HEK293T (cell line): ENCODE results near the gene MLNR.

Source experiments
- CTCF ChIA-PET: fragments of 350-600 bp; formaldehyde crosslinking; extraction: SDS; loops from one replicate; lab custom pipeline; 2021; ENCODE audit warnings: antibody characterized with exemption, inconsistent platforms; lab: Yijun Ruan, JAX
- POLR2A ChIA-PET: fragments of 350-600 bp; formaldehyde crosslinking; extraction: SDS; loops from one replicate; lab custom pipeline; 2020; ENCODE audit warnings: antibody characterized with exemption, inconsistent platforms; lab: Yijun Ruan, JAX
- DNase-seq: peaks from one replicate; pipeline ENCODE4 v3.0.0; 2012; ENCODE audit warnings: mixed read lengths; ENCODE audit errors: extremely low spot score
- ARNT ChIP-seq: fragments of 450-650 bp; IDR thresholded peaks from 2 replicates; pipeline ENCODE4 v1.6.1; 2017; ENCODE audit warnings: mild to moderate bottlenecking
- BHLHE40 ChIP-seq: fragments of 450-650 bp; IDR thresholded peaks from 2 replicates; pipeline ENCODE4 v1.6.1; 2016; ENCODE audit warnings: mild to moderate bottlenecking, moderate library complexity, borderline replicate concordance
- CTBP1 ChIP-seq: fragments of 450-650 bp; IDR thresholded peaks from 2 replicates; pipeline ENCODE4 v1.6.1; 2016; ENCODE audit warnings: borderline replicate concordance
- ELF4 ChIP-seq: fragments of 450-650 bp; IDR thresholded peaks from 2 replicates; pipeline ENCODE4 v1.6.1; 2017; ENCODE audit warnings: antibody characterized with exemption
- FOXA1 ChIP-seq: fragments of 450-650 bp; IDR thresholded peaks from 2 replicates; pipeline ENCODE4 v1.6.1; 2016; ENCODE audit warnings: mild to moderate bottlenecking
- FOXK2 ChIP-seq: fragments of 450-650 bp; IDR thresholded peaks from 2 replicates; pipeline ENCODE4 v1.6.1; 2016; ENCODE audit warnings: mild to moderate bottlenecking
- FOXM1 ChIP-seq: fragments of 450-650 bp; IDR thresholded peaks from 2 replicates; pipeline ENCODE4 v1.6.1; 2017; ENCODE audit warnings: mild to moderate bottlenecking, borderline replicate concordance
- HDGF ChIP-seq: fragments of 450-650 bp; IDR thresholded peaks from 2 replicates; pipeline ENCODE4 v1.6.1; 2017; ENCODE audit warnings: antibody characterized with exemption, borderline replicate concordance
- L3MBTL2 ChIP-seq: fragments of 450-650 bp; conservative IDR thresholded peaks from 2 replicates; pipeline ENCODE4 v1.6.1; 2016; ENCODE audit warnings: mild to moderate bottlenecking
- LEF1 ChIP-seq: fragments of 450-650 bp; IDR thresholded peaks from 2 replicates; pipeline ENCODE4 v1.6.1; 2017; ENCODE audit warnings: mild to moderate bottlenecking, borderline replicate concordance
- NFRKB ChIP-seq: fragments of 450-650 bp; IDR thresholded peaks from 2 replicates; pipeline ENCODE4 v1.6.1; 2016; ENCODE audit warnings: mild to moderate bottlenecking, moderate library complexity
- SP1 ChIP-seq: fragments of 450-650 bp; IDR thresholded peaks from 2 replicates; pipeline ENCODE4 v1.6.1; 2017
- SUZ12 ChIP-seq: fragments of 450-650 bp; IDR thresholded peaks from 2 replicates; pipeline ENCODE4 v1.6.1; 2016; ENCODE audit warnings: mild to moderate bottlenecking
- TARDBP ChIP-seq: fragments of 450-650 bp; IDR thresholded peaks from 2 replicates; pipeline ENCODE4 v1.6.1; 2016
- ZNF384 ChIP-seq: fragments of 450-650 bp; IDR thresholded peaks from 2 replicates; pipeline ENCODE4 v1.6.1; 2016
- TF ChIP-seq, protein P1 (sequence below): fragments of 450-650 bp; IDR thresholded peaks from 2 replicates; pipeline ENCODE4 v1.6.1; 2016

MLNR gene

DNA sequence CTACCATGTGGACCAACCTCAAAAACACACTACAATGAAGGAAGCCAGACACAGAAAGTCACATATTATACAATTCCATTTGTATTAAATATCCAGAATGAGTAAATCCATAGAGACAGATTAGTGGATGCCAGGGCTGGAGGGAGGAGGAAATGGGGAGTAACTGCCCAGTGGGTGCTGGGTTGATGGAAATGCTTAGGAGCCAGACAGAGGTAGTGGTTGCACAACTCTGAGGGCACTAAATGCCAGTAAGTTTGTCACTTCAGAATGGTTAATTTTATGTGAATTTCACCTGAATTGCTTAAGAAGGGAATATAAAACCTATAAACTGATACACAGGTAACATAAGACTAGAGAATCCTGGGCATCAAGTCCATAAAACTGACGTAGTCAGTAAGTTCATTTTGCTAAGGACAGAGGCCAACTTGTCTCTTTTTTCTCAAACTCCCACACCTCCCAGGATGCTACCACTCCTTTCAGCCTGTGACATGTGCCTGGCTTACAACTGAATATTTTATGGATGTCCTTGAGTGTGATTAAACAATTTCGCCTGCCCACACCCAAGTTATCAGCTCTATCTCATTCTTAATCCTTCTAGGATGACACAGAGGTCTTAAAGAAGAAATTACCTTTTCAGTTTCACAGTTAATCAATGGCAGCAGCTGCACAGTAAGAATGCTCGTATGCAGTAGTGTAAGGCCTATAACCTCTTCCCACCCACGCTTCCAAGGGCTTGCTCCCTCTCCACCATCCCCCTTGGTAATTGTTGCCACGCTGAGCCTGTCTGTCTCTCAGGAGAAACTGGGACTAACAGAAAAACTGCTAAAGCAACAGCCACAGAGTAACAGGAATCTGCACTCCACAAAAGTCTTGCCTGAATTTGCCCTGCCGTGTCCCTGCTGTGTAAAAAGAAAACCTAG is 5.9 kb upstream of the MLNR start:
- DNase-seq, result no peak
- TF ChIP-seq, protein P1, sequence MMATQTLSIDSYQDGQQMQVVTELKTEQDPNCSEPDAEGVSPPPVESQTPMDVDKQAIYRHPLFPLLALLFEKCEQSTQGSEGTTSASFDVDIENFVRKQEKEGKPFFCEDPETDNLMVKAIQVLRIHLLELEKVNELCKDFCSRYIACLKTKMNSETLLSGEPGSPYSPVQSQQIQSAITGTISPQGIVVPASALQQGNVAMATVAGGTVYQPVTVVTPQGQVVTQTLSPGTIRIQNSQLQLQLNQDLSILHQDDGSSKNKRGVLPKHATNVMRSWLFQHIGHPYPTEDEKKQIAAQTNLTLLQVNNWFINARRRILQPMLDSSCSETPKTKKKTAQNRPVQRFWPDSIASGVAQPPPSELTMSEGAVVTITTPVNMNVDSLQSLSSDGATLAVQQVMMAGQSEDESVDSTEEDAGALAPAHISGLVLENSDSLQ, result no peak
- no peak for TF ChIP-seq FOXM1
- TF ChIP-seq HDGF, result no peak
- no peak for TF ChIP-seq ELF4
- no peak for TF ChIP-seq ZNF384
- TF ChIP-seq SP1, result no peak
- no peak for TF ChIP-seq CTBP1
- no peak for TF ChIP-seq BHLHE40
- no peak for TF ChIP-seq ARNT
- no peak for TF ChIP-seq LEF1
- no peak for TF ChIP-seq SUZ12
- TF ChIP-seq FOXK2, result no peak
- no peak for TF ChIP-seq TARDBP
- TF ChIP-seq NFRKB, result no peak
- TF ChIP-seq L3MBTL2, result no peak
- no peak for TF ChIP-seq FOXA1
- ChIA-PET POLR2A (no interaction called here), CTCF (no interaction called here)

DNA sequence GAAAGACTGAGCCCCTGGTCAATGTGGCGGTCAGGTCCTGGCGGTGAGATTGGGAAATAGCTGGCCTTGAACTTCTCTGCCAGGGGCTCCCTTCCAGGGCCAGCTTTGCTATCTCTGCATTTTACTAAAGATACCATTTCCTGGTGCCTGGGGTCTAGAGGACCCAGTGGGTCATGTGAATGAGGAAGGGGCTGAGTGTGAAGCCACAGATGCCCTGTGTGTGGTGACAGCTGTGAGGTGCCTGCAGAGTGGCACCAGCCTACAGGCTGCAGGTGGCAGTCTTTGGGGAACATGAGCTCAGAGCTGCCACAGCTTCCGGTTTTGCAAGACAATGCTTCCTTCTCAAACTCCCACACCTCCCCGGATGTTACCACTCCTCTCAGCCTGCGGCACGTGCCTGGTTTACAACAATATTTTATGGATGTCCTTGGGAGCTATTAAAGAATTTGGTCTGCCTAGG is 5.2 kb upstream of the MLNR start:
- CTCF ChIA-PET, result interaction anchor here (0.5 kb wide), 1 partner anchor 76 kb away, joined by 3 read pairs; no protein-coding TSS in a partner anchor
- no peak for DNase-seq
- TF ChIP-seq L3MBTL2, result no peak
- TF ChIP-seq CTBP1, result no peak
- TF ChIP-seq FOXA1, result no peak
- no peak for TF ChIP-seq ARNT
- no peak for TF ChIP-seq ELF4
- TF ChIP-seq, protein P1, result no peak
- no peak for TF ChIP-seq NFRKB
- TF ChIP-seq ZNF384, result no peak
- no peak for TF ChIP-seq FOXM1
- TF ChIP-seq FOXK2, result no peak
- no peak for TF ChIP-seq LEF1
- no peak for TF ChIP-seq HDGF
- TF ChIP-seq BHLHE40, result no peak
- no peak for TF ChIP-seq SP1
- no peak for TF ChIP-seq SUZ12
- no peak for TF ChIP-seq TARDBP
- POLR2A ChIA-PET, result no interaction called here

DNA sequence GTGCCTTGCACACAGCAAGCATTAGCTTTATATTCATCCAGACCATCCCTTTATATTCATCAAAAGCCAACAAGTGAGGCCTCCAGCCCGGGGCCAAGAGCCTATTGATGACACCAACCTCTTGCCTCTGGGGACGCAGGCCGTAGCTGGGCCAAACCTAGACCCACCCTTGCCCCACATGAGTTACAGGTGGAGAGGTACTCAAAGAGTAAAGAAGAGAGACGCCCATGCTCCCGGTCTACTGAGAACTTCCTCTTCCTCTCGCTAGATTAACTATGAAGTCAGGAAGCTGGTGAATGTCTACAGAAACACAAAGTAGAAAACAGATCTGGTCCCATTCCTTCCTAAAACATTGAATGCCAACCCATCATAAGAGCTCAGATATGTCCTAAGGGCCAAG is 3.8 kb upstream of the MLNR start:
- POLR2A ChIA-PET, result no interaction called here
- CTCF ChIA-PET, result no interaction called here
- DNase-seq, result no peak
- TF ChIP-seq ZNF384 (no peak), ARNT (no peak), L3MBTL2 (no peak), LEF1 (no peak), FOXA1 (no peak), FOXK2 (no peak), ELF4 (no peak), TARDBP (no peak), SUZ12 (no peak), BHLHE40 (no peak), SP1 (no peak), FOXM1 (no peak), NFRKB (no peak), CTBP1 (no peak), HDGF (no peak)
- TF ChIP-seq, protein P1, result no peak

DNA sequence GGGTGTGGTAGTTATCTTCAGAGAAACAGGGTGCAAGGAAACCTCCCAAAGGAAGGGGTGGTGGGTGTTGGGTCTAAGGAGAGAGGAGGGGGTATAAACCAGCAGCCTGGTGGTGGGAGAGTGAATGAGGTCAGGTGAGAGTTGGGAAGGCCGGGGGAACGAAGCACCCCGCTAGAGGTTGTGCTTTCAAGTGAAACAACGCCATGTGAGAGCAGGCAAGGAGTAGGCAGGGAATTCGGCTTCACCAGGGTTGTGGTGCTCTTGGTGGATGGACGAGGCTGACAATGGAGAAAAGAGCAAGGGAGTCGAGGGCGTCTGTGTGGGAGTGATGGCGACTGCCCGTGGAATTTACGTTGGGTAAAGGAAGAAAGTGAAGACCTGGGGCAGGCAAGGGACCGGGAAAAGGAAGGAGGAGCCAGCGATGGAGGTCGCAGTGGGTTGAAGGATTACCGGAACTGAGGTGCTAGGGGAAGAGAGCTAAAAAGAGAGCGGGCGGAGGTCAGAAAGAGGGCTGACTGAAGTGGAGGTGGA is 2.1 kb upstream of the MLNR start:
- CTCF ChIA-PET, result no interaction called here
- no peak for DNase-seq
- POLR2A ChIA-PET, result no interaction called here
- no peak for TF ChIP-seq L3MBTL2
- no peak for TF ChIP-seq LEF1
- no peak for TF ChIP-seq FOXM1
- TF ChIP-seq BHLHE40, result no peak
- no peak for TF ChIP-seq ARNT
- no peak for TF ChIP-seq TARDBP

DNA sequence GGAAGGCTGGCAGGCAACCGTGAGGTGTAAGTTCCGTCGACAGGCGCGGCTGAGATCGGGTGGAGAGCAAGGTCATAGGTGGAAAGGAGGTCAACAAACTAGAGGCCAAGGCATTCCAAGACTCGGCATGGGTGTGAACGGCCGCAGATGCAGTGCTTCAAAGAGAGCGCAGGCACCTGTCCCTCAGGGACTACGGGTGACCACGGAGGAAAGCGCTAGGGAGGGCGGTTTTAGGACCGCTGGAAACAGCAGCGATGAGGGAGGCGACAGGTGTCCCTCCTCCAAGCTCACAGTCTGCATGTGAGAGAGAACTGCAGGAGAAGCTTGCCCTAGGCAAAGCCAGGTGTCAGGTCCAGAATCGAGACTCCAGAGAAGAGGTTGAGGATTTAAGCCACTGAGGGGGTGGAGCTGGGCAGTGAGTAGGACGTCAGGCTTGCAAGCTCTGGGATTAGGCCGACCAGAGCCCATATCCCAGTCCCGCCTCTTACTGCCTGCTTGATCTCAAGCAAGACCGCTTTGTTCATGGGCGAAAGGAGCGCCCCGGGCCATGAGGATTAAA is 1.6 kb upstream of the MLNR start:
- no peak for DNase-seq
- ChIA-PET POLR2A (no interaction called here), CTCF (no interaction called here)
- TF ChIP-seq BHLHE40 (no peak), ZNF384 (no peak), ARNT (no peak), CTBP1 (no peak), SP1 (no peak), L3MBTL2 (no peak), FOXM1 (no peak), HDGF (no peak), LEF1 (no peak), FOXK2 (no peak), FOXA1 (no peak), SUZ12 (no peak), NFRKB (no peak), ELF4 (no peak)
- TF ChIP-seq, protein P1, result no peak
